ENCODE measurements around the gene MRTO4.

- TF ChIP-seq, protein P1, sequence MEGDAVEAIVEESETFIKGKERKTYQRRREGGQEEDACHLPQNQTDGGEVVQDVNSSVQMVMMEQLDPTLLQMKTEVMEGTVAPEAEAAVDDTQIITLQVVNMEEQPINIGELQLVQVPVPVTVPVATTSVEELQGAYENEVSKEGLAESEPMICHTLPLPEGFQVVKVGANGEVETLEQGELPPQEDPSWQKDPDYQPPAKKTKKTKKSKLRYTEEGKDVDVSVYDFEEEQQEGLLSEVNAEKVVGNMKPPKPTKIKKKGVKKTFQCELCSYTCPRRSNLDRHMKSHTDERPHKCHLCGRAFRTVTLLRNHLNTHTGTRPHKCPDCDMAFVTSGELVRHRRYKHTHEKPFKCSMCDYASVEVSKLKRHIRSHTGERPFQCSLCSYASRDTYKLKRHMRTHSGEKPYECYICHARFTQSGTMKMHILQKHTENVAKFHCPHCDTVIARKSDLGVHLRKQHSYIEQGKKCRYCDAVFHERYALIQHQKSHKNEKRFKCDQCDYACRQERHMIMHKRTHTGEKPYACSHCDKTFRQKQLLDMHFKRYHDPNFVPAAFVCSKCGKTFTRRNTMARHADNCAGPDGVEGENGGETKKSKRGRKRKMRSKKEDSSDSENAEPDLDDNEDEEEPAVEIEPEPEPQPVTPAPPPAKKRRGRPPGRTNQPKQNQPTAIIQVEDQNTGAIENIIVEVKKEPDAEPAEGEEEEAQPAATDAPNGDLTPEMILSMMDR (IDR thresholded peaks at IDR 0.05) = no peak
- no peak for TF ChIP-seq POLR2A (IDR thresholded peaks at IDR 0.05)
Measured at GRCh38 chr1:19206947-19207346, 44.7 kb upstream of the MRTO4 start.
